SK-N-SH (cell line): ENCODE results near the gene APC2.

Experiments
- JUND ChIP-seq: IDR thresholded peaks from 2 replicates; pipeline ENCODE4 v1.4.0; 2012
- RFX5 ChIP-seq: IDR thresholded peaks from 2 replicates; pipeline ENCODE4 v1.6.1; 2012; ENCODE audit warnings: mild to moderate bottlenecking, improper control_type of control experiment, low read length
- TAF1 ChIP-seq: IDR thresholded peaks from 2 replicates; pipeline ENCODE4 v1.6.1; 2012; ENCODE audit warnings: low read depth, mild to moderate bottlenecking, low read length, moderate library complexity, borderline replicate concordance
- TF ChIP-seq, protein P1 (sequence below): fragments of 200-600 bp; sonication (generic); IDR thresholded peaks from 2 replicates; pipeline ENCODE4 v1.6.1; 2017; ENCODE audit warnings: antibody characterized with exemption, mild to moderate bottlenecking, moderate library complexity
- TF ChIP-seq, protein P2 (sequence below): fragments of 150-350 bp; IDR thresholded peaks from 2 replicates; pipeline ENCODE4 v1.6.1; 2017; ENCODE audit warnings: antibody characterized with exemption, low read length, low read depth, borderline replicate concordance
- TF ChIP-seq, protein P3 (sequence below): IDR thresholded peaks from 2 replicates; pipeline ENCODE4; 2012

DNA sequence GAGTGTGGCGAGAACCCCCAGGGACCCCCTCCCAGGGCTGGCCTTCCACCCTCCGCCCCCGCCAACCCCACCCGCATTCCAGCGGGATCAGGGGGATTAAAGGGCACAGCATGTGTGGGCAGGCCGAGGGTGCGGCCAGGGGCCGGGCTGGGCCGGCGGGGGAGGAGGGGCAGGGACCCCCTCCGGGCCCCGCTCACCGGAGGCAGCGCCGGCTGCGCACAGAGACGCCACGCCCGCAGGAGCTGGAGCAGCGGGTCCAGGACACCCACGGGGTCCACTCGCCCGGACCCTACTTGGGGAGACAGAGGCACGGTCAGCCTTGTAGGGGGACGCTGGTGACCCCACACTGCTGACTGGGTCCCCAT, 60.5 kb downstream of the APC2 start:
- no peak for TF ChIP-seq TAF1
- TF ChIP-seq, protein P1, sequence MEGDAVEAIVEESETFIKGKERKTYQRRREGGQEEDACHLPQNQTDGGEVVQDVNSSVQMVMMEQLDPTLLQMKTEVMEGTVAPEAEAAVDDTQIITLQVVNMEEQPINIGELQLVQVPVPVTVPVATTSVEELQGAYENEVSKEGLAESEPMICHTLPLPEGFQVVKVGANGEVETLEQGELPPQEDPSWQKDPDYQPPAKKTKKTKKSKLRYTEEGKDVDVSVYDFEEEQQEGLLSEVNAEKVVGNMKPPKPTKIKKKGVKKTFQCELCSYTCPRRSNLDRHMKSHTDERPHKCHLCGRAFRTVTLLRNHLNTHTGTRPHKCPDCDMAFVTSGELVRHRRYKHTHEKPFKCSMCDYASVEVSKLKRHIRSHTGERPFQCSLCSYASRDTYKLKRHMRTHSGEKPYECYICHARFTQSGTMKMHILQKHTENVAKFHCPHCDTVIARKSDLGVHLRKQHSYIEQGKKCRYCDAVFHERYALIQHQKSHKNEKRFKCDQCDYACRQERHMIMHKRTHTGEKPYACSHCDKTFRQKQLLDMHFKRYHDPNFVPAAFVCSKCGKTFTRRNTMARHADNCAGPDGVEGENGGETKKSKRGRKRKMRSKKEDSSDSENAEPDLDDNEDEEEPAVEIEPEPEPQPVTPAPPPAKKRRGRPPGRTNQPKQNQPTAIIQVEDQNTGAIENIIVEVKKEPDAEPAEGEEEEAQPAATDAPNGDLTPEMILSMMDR, result no peak
- TF ChIP-seq JUND, result no peak
- TF ChIP-seq, protein P2, sequence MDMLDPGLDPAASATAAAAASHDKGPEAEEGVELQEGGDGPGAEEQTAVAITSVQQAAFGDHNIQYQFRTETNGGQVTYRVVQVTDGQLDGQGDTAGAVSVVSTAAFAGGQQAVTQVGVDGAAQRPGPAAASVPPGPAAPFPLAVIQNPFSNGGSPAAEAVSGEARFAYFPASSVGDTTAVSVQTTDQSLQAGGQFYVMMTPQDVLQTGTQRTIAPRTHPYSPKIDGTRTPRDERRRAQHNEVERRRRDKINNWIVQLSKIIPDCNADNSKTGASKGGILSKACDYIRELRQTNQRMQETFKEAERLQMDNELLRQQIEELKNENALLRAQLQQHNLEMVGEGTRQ, result no peak
- TF ChIP-seq RFX5, result no peak
- TF ChIP-seq, protein P3, sequence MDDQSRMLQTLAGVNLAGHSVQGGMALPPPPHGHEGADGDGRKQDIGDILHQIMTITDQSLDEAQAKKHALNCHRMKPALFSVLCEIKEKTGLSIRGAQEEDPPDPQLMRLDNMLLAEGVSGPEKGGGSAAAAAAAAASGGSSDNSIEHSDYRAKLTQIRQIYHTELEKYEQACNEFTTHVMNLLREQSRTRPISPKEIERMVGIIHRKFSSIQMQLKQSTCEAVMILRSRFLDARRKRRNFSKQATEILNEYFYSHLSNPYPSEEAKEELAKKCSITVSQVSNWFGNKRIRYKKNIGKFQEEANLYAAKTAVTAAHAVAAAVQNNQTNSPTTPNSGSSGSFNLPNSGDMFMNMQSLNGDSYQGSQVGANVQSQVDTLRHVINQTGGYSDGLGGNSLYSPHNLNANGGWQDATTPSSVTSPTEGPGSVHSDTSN, result no peak
